C4-2B (cell line): ENCODE data around the gene MYO7B.

Source experiments
- H3K27ac ChIP-seq: fragments of 450-650 bp; 2 replicates; pipeline ENCODE4 v1.5.1; 2017
- ZFX ChIP-seq: fragments of 450-650 bp; IDR thresholded peaks from 2 replicates; pipeline ENCODE4 v1.6.1; 2017
- TF ChIP-seq, protein P1 (sequence below): fragments of 450-650 bp; conservative IDR thresholded peaks from 2 replicates; pipeline ENCODE4 v1.5.1; 2017; ENCODE audit warnings: mild to moderate bottlenecking

MYO7B gene

GRCh38 chr2:127676906-127677305 is 141.4 kb downstream of the MYO7B start:
- H3K27ac ChIP-seq: no peak overlapping the region
- TF ChIP-seq ZFX: no peak
- TF ChIP-seq, protein P1, sequence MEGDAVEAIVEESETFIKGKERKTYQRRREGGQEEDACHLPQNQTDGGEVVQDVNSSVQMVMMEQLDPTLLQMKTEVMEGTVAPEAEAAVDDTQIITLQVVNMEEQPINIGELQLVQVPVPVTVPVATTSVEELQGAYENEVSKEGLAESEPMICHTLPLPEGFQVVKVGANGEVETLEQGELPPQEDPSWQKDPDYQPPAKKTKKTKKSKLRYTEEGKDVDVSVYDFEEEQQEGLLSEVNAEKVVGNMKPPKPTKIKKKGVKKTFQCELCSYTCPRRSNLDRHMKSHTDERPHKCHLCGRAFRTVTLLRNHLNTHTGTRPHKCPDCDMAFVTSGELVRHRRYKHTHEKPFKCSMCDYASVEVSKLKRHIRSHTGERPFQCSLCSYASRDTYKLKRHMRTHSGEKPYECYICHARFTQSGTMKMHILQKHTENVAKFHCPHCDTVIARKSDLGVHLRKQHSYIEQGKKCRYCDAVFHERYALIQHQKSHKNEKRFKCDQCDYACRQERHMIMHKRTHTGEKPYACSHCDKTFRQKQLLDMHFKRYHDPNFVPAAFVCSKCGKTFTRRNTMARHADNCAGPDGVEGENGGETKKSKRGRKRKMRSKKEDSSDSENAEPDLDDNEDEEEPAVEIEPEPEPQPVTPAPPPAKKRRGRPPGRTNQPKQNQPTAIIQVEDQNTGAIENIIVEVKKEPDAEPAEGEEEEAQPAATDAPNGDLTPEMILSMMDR: no peak

DNA sequence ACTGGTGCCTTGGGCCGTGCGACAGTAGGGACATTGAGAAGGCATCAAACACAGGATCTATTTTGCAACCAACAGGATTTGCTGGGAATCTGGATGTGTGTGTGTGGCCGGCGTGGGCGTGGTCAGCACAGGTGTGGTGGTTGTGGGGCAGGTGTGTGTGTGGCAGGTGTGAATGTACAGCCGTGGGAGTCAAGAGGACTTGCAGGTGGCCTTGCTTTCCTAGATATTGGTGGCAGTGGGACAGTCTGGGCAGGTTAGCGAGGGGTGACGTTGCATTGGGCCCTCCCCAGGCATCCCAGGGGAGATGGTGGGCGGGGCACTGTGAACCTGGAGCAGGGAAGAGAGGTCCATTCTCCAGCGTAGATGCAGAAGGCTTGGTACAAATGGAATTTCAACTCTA is 143.0 kb downstream of the MYO7B start:
- no peak overlapping the region for H3K27ac ChIP-seq
- no peak for TF ChIP-seq ZFX
- TF ChIP-seq, protein P1: no peak

DNA sequence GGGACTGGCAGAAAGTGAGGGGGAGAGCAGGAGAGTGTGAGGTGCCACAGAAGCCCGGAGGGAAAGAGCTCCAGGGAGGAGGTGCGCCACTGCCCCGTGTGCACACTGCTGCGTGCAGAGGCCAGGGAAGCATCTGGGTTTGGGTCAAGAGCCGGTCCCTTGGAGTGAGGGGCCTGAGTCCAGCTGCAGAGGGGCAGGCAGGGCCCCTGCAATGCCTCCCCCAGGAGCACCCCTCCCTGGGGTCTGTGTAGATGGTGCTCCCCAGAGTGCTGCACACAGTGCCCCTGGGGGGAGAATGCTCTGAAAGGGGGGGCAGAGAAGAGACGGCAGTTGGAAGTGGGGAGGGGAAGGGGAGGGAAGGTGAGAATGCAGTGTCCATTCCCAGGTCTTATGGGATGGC is 143.5 kb downstream of the MYO7B start:
- no peak for TF ChIP-seq ZFX
- TF ChIP-seq, protein P1: no peak
- H3K27ac ChIP-seq: no peak overlapping the region

- H3K27ac ChIP-seq: no peak overlapping the region
- no peak for TF ChIP-seq ZFX
- TF ChIP-seq, protein P1: no peak
Measured at GRCh38 chr2:127679680-127680361, 144.3 kb downstream of the MYO7B start.

DNA sequence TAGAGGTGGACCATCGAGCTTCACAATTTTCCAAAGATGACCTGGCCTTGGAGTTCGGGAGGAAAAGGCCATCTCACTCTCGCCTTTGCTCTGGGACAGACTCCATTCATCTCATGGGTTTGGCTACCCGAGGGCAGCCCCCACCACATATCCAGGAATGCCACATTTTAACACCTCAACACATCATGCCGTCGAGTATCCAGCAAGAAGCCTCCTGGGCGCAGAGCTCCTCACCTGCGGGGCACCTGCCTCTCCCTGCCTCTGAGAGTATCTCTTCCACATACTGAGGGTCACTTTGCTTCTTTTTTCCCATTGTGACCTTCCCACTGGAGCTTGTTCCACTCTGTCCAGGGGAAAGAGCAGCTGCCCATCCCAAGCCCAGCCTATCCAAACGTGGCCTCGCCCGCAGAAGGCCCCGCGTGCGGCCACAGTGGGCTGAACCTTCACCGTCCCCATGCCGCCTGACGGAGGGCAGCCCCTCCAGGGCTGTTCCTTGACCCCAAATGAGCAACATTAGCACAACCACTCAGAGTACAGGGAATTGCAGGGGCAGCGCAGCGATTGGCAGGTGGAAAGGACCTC is 145.3 kb downstream of the MYO7B start:
- TF ChIP-seq, protein P1: no peak
- no peak for TF ChIP-seq ZFX
- H3K27ac ChIP-seq: no peak overlapping the region

- H3K27ac ChIP-seq: no peak overlapping the region
- TF ChIP-seq, protein P1: no peak
- no peak for TF ChIP-seq ZFX
Measured at GRCh38 chr2:127681288-127681804, 145.9 kb downstream of the MYO7B start.

DNA sequence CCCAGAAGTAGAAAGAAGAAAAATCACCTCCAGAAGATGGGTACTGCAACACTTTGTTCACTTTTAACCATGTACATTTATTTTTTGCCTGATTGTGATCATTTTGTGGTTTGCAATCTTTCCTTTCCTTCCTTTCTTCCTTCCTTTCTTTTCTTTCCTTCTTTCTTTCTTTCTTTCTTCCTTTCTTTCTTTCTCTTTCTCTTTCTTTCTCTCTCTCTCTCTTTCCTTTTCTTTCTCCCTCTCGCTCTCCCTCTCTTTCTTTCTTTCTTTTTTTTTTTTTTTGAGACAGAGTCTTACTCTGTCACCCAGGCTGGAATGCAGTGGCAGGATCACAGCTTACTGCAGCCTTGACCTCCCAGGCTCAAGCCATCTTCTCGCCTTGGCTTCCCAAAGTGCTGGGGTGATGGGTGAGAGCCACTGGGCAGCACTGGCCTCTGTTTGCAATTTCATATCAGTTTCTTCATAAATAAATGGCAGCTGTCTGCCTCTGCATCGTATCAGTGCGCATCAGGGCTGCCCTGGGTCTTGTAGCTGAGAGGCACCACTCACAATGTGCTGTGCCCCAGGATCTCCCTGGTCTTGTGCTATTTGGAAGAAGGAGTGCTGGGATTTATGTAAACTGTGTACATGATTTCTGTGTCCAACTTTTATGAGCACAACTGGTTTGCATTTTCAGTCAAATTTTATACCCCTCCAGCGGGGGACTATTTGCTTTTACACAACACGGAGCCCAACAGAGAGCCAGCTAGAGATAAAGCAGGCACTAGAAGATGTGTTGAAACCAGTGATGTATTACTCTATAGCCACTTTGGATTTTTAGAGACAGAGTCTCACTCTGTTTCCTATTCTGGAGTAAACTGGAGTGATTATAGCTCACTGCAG is 146.7 kb downstream of the MYO7B start:
- TF ChIP-seq, protein P1: no peak
- TF ChIP-seq ZFX: no peak
- no peak overlapping the region for H3K27ac ChIP-seq
